GM13977 (cell line): Measurements from ENCODE around the gene CYP4F2.
"Not testable (repeated sequence)": the region's sequence is repeated elsewhere in the genome, so short reads cannot be mapped to it uniquely, and the experiment has no call there.

ENCODE experiments used
- DNase-seq: peaks from one replicate; pipeline ENCODE4 v3.0.0; 2012; ENCODE audit warnings: low spot score
- CTCF ChIP-seq: IDR thresholded peaks from 2 replicates; pipeline ENCODE4 v1.5.1; 2012; ENCODE audit warnings: mild to moderate bottlenecking, control low read depth; ENCODE audit not compliant: insufficient read depth; ENCODE audit errors: extremely low read depth, missing control alignments
- in situ Hi-C: fragments of 300-500 bp; cut with MboI; formaldehyde crosslinking; loops from one replicate; pipeline ENCODE4 v1.12.0; 2022; ENCODE audit warnings: low sequenced_read_pairs, low pct_unique_long_range_greater_than_20kb, mixed read lengths, inconsistent platforms; ENCODE audit not compliant: unreplicated experiment

CYP4F2 gene

DNA sequence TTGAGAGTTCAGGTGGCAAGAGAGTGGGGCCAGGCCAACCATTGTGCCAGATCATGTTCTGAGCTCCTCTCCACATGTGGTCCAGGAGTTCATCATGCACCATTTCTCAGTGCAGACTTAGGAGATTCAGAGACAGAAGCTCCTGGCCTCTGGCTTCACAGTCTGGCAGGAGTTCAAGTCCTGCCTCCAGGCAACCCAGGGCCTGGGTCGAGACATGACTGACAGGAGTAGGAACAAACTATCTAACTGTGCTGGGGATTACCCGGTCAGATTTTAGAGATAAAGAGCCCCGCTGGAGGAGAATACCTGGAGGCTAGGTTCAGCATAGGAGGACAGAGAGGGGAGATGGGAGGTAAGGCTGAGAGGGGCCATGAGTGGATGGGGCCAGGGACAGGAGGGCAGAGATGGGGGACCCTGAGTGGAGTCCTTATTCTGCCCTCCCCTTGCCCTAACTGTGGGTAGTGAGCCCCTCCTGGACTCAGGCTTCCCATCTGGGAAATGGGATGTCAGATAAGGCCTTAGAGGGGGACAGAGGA lies 37.4 kb upstream of the CYP4F2 start:
- in situ Hi-C loops, result loop anchor here (25.0 kb wide), 1 partner anchor 873 kb away; no protein-coding TSS in a partner anchor
- DNase-seq, result no peak
- no peak for TF ChIP-seq CTCF

- TF ChIP-seq CTCF, result no peak
- no peak for DNase-seq
- in situ Hi-C loops, result loop anchor here (25.0 kb wide), 1 partner anchor 872 kb away; no protein-coding TSS in a partner anchor
Observed at GRCh38 chr19:15934332-15935078, 36.6 kb upstream of the CYP4F2 start, which contains the start of gene CYP4F11. CYP4F11 (minus strand) TSS chr19:15934529; CDS start chr19:15934408, 121 bp downstream.

DNA sequence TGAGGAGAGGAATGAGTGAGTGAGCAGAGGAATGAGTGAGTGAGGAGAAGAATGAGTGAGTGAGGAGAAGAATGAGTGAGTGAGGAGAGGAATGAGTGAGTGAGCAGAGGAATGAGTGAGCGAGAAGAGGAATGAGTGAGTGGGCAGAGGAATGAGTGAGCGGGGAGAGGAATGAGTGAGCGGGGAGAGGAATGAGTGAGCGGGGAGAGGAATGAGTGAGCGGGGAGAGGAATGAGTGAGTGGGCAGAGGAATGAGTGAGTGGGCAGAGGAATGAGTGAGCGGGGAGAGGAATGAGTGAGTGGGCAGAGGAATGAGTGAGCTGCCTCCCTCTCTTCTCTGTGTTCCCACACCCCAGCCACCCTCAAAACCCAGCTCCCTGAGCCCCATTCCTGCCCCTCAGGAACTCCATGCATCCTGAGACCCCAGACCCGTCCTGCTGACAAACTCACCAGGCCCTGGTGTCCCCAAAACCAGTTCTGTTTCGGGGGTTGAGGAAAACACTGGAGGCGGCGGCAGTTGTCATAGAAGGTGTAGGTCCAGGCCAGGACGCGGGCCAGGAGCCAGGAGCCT lies 36.0 kb upstream of the CYP4F2 start:
- in situ Hi-C loops, result loop anchor here (25.0 kb wide), 1 partner anchor 872 kb away; no protein-coding TSS in a partner anchor
- not testable (repeated sequence) for DNase-seq

DNA sequence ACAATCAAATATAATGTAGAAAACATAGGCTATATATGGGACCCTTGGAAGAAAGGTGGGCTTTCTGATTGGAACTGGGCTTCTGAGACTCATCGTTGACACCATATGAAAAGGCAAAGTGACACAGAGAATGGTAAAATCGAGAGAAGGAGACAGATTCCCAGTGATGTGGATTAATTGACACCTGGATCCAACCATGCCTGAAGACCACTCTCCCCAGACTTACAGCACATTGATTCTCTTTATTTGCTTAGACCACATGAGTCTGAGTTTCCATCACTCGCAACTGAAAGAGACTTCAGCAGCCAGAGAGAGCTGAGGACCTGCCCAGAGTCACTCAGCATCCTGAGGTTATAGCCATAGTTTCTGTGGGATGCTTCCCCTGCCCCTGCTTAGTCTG lies 30.4 kb upstream of the CYP4F2 start:
- DNase-seq, result no peak
- in situ Hi-C loops, result loop anchor here (25.0 kb wide), 1 partner anchor 866 kb away; no protein-coding TSS in a partner anchor
- TF ChIP-seq CTCF, result no peak

- no peak for TF ChIP-seq CTCF
- DNase-seq, result no peak
- in situ Hi-C loops, result loop anchor here (25.0 kb wide), 1 partner anchor 864 kb away; no protein-coding TSS in a partner anchor
Observed at GRCh38 chr19:15926484-15926883, 28.6 kb upstream of the CYP4F2 start.

DNA sequence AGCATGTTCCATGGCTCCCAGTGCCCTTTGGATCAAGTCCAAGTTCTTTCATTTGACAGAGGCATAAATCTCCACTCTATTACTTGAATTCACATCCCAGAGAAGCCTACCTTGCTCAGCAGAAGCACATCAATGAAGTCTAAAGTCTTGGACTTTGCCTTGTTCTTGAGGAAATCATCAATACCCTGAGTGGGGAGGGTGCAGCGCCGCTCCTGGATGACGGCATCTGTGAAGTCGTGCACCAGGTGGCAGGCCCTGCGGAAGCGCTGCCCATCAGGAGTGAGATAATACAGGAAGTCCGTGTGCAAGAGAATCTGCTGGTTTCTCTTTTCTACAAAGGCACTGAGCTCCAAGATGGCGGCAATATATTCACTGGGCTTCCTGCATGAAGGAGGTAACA lies 25.8 kb upstream of the CYP4F2 start:
- in situ Hi-C loops, result no loop called here
- TF ChIP-seq CTCF, result no peak
- DNase-seq, result no peak

DNA sequence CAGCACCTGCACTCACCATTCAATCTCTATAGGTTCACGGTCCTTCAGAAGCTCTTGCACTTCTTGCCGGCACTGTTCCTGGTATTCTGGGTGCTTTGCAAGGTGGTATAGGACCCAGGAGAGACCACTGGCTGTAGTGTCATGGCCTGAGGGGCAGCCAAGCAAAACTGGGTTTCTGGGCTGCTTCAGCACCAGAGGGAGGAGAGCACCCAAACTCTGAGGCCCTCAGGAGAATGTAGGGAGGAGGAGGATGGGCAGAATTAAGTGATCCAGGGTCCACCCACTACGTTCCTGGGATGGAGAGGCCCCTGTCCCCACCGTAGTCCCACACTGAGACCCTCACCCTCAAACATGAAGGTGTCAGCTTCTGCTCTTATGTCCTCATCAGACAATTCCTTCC lies 24.1 kb upstream of the CYP4F2 start:
- DNase-seq, result no peak
- in situ Hi-C loops, result no loop called here
- no peak for TF ChIP-seq CTCF
